Neuronal stem cell (in vitro differentiated cells): ENCODE measurements around the gene DEK.

Experiments used
- DNase-seq: peaks from one replicate; pipeline ENCODE4 v3.0.0-alpha.2; 2013; ENCODE audit warnings: low spot score
- H2AFZ ChIP-seq: one replicate; pipeline ENCODE4 v1.6.1; 2013; ENCODE audit warnings: mild to moderate bottlenecking, low read length, inconsistent platforms
- H2AK5ac ChIP-seq: 2 replicates; pipeline ENCODE4 v1.6.1; 2013; ENCODE audit warnings: low read depth, mild to moderate bottlenecking, inconsistent platforms, low read length, moderate library complexity, mixed read lengths
- H2BK120ac ChIP-seq: 2 replicates; pipeline ENCODE4 v1.6.1; 2013; ENCODE audit warnings: low read depth, mild to moderate bottlenecking, inconsistent platforms, low read length, moderate library complexity, mixed read lengths
- H2BK12ac ChIP-seq: one replicate; pipeline ENCODE4 v1.6.1; 2013; ENCODE audit warnings: low read length, inconsistent platforms
- H2BK15ac ChIP-seq: 2 replicates; pipeline ENCODE4 v1.6.1; 2013; ENCODE audit warnings: mild to moderate bottlenecking, low read length, inconsistent platforms, mixed read lengths
- H2BK5ac ChIP-seq: one replicate; pipeline ENCODE4 v1.6.1; 2013; ENCODE audit warnings: inconsistent platforms, mild to moderate bottlenecking, low read length, moderate library complexity
- H3K14ac ChIP-seq: one replicate; pipeline ENCODE4 v1.6.1; 2013; ENCODE audit warnings: low read length, inconsistent platforms
- H3K18ac ChIP-seq: 2 replicates; pipeline ENCODE4 v1.6.1; 2013; ENCODE audit warnings: low read length, inconsistent platforms
- H3K23ac ChIP-seq: 2 replicates; pipeline ENCODE4 v1.6.1; 2013; ENCODE audit warnings: low read depth, mild to moderate bottlenecking, mixed read lengths, low read length, inconsistent platforms; ENCODE audit not compliant: poor library complexity
- H3K27ac ChIP-seq: replicated peaks from 3 replicates; pipeline ENCODE4 v1.5.1; 2013; ENCODE audit warnings: low read length, inconsistent platforms
- H3K27me3 ChIP-seq, 3 experiments: 2 replicates each; pipeline ENCODE4 v1.6.1; 2013; ENCODE audit warnings: low read length in 3 of 3, mild to moderate bottlenecking in 2 of 3, inconsistent platforms in 1 of 3, low read depth in 1 of 3, mixed read lengths in 1 of 3, moderate library complexity in 1 of 3; ENCODE audit not compliant: control insufficient read depth in 3 of 3, insufficient read depth in 3 of 3
- H3K36me3 ChIP-seq, 2 donors: replicated peaks in 1 of 2; 2 replicates each; pipeline ENCODE4 v1.6.1; 2013; ENCODE audit warnings: low read length in 2 of 2; ENCODE audit not compliant: control insufficient read depth in 2 of 2, insufficient read depth in 2 of 2
- H3K4ac ChIP-seq: 2 replicates; pipeline ENCODE4 v1.6.1; 2013; ENCODE audit warnings: inconsistent platforms, mild to moderate bottlenecking, low read length, moderate library complexity
- H3K4me1 ChIP-seq, 2 donors: 1 replicate in 1 of 2; 2 replicates in 1 of 2; pipeline ENCODE4 v1.6.1; 2013; ENCODE audit warnings: low read length in 2 of 2, low read depth in 1 of 2; ENCODE audit not compliant: control insufficient read depth in 2 of 2, insufficient read depth in 1 of 2
- H3K4me2 ChIP-seq: one replicate; pipeline ENCODE4 v1.6.1; 2013; ENCODE audit warnings: mild to moderate bottlenecking, low read length, inconsistent platforms; ENCODE audit not compliant: insufficient read depth, poor library complexity, severe bottlenecking
- H3K4me3 ChIP-seq, 2 donors: 2 replicates each; pipeline ENCODE4 v1.5.1; 2013; ENCODE audit warnings: low read length in 2 of 2, mild to moderate bottlenecking in 2 of 2, inconsistent platforms in 1 of 2, moderate library complexity in 1 of 2
- H3K79me1 ChIP-seq: one replicate; pipeline ENCODE4 v1.6.1; 2013; ENCODE audit warnings: low read depth, mild to moderate bottlenecking, inconsistent platforms, low read length, moderate library complexity
- H3K9ac ChIP-seq: one replicate; pipeline ENCODE4 v1.6.1; 2013; ENCODE audit warnings: mild to moderate bottlenecking, low read depth, low read length, inconsistent platforms; ENCODE audit not compliant: poor library complexity
- H3K9me3 ChIP-seq, 2 donors: replicated peaks in 1 of 2; 2 replicates each; pipeline versions ENCODE3 to v1.6.1; 2013; ENCODE audit warnings: low read length in 2 of 2, mild to moderate bottlenecking in 2 of 2, inconsistent platforms in 1 of 2, low read depth in 1 of 2, mixed read lengths in 1 of 2, moderate library complexity in 1 of 2; ENCODE audit not compliant: control insufficient read depth in 2 of 2, insufficient read depth in 1 of 2
- H4K8ac ChIP-seq: one replicate; pipeline ENCODE4 v1.6.1; 2013; ENCODE audit warnings: low read depth, mild to moderate bottlenecking, inconsistent platforms, low read length, moderate library complexity
- H4K91ac ChIP-seq: one replicate; pipeline ENCODE4 v1.6.1; 2013; ENCODE audit warnings: low read length, low read depth, mild to moderate bottlenecking, inconsistent platforms; ENCODE audit not compliant: poor library complexity
- WGBS, 2 donors: extraction: QIAGEN DNeasy Blood & Tissue Kit; methylation state at CpG; one replicate each; pipeline ENCODE4 v1.1.7; 2013; ENCODE audit warnings: missing lambda C conversion rate in 2 of 2, mixed read lengths in 1 of 2; ENCODE audit not compliant: insufficient read length in 2 of 2, insufficient replicate concordance in 1 of 2; ENCODE audit errors: extremely low coverage in 2 of 2; 5-methylcytosine and 5-hydroxymethylcytosine counted together

DEK gene

GRCh38 chr6:18240230-18240629, 24.1 kb downstream of the DEK start:
- Histone ChIP-seq H3K18ac (no peak overlapping the region), H2BK12ac (no peak overlapping the region), H3K9ac (no peak overlapping the region), H2BK120ac (no peak overlapping the region), H3K4me3 (no peak overlapping the region), H3K36me3 (peaks cover 26 to 100% of the 10 kb centered on the region in 2 donors), H2AFZ (no peak overlapping the region), H3K79me1 (peaks cover 2% of the 10 kb centered on the region), H2AK5ac (no peak overlapping the region), H2BK5ac (no peak overlapping the region), H3K4ac (no peak overlapping the region), H2BK15ac (no peak overlapping the region), H3K14ac (no peak overlapping the region), H4K8ac (no peak overlapping the region), H3K9me3 (peaks cover 0 to 13% of the 10 kb centered on the region in 2 donors), H3K27me3 (no peaks in the 10 kb centered on the region), H3K27ac (no peak overlapping the region), H3K4me2 (no peak overlapping the region), H3K4me1 (no peaks in the 10 kb centered on the region), H4K91ac (no peak overlapping the region), H3K23ac (no peak overlapping the region)
- DNase-seq: no peak
- WGBS, 2 donors: no CpG with 5 or more reads among the region's 2 CpGs

- Histone ChIP-seq H3K79me1 (peaks cover 2% of the 10 kb centered on the region), H3K4me1 (no peaks in the 10 kb centered on the region), H3K9ac (no peak overlapping the region), H2BK15ac (no peak overlapping the region), H4K8ac (no peak overlapping the region), H2BK120ac (no peak overlapping the region), H2AFZ (no peak overlapping the region), H4K91ac (no peak overlapping the region), H3K9me3 (peaks cover 3 to 30% of the 10 kb centered on the region in 2 donors), H3K4me3 (no peak overlapping the region), H2BK5ac (no peak overlapping the region), H3K23ac (no peak overlapping the region), H3K4me2 (no peak overlapping the region), H2BK12ac (no peak overlapping the region), H2AK5ac (no peak overlapping the region), H3K18ac (no peak overlapping the region), H3K4ac (no peak overlapping the region), H3K27me3 (no peaks in the 10 kb centered on the region), H3K27ac (no peak overlapping the region), H3K36me3 (peaks cover 20 to 92% of the 10 kb centered on the region in 2 donors), H3K14ac (no peak overlapping the region)
- no peak for DNase-seq
- WGBS, 2 donors: no CpG with 5 or more reads among the region's 1 CpG
These were observed 27.2 kb downstream of the DEK start for GRCh38 chr6:18237167-18237566.

- Histone ChIP-seq H2BK5ac (no peak overlapping the region), H3K23ac (no peak overlapping the region), H2BK120ac (no peak overlapping the region), H2AFZ (no peak overlapping the region), H3K14ac (no peak overlapping the region), H3K79me1 (no peaks in the 10 kb centered on the region), H3K4ac (no peak overlapping the region), H4K91ac (no peak overlapping the region), H3K27me3 (no peaks in the 10 kb centered on the region), H3K4me1 (no peaks in the 10 kb centered on the region), H2BK12ac (no peak overlapping the region), H3K9me3 (peaks cover 3 to 42% of the 10 kb centered on the region in 2 donors), H3K4me2 (no peak overlapping the region), H3K9ac (no peak overlapping the region), H3K4me3 (no peak overlapping the region), H3K27ac (no peak overlapping the region), H4K8ac (no peak overlapping the region), H2BK15ac (no peak overlapping the region), H3K18ac (no peak overlapping the region), H3K36me3 (peaks cover 18 to 86% of the 10 kb centered on the region in 2 donors), H2AK5ac (no peak overlapping the region)
- no CpG with 5 or more reads among the region's 3 CpGs for WGBS, 2 donors
- no peak for DNase-seq
These were observed 28.8 kb downstream of the DEK start for GRCh38 chr6:18235524-18235923.

- H3K4ac ChIP-seq: no peak overlapping the region
- H3K9me3 ChIP-seq: peaks cover 3 to 45% of the 10 kb centered on the region in 2 donors
- H3K79me1 ChIP-seq: no peaks in the 10 kb centered on the region
- no peak for DNase-seq
- no peak overlapping the region for H3K9ac ChIP-seq
- no peak overlapping the region for H2BK12ac ChIP-seq
- H4K91ac ChIP-seq: no peak overlapping the region
- WGBS, 2 donors: no CpG with 5 or more reads among the region's 1 CpG
- H3K23ac ChIP-seq: no peak overlapping the region
- no peaks in the 10 kb centered on the region for H3K4me1 ChIP-seq
- no peak overlapping the region for H3K4me2 ChIP-seq
- H3K36me3 ChIP-seq: peaks cover 18 to 80% of the 10 kb centered on the region in 2 donors
- H3K27ac ChIP-seq: no peak overlapping the region
- H3K14ac ChIP-seq: no peak overlapping the region
- no peak overlapping the region for H2BK15ac ChIP-seq
- no peak overlapping the region for H3K18ac ChIP-seq
- no peak overlapping the region for H4K8ac ChIP-seq
- H2BK5ac ChIP-seq: no peak overlapping the region
- no peaks in the 10 kb centered on the region for H3K27me3 ChIP-seq
- no peak overlapping the region for H2AK5ac ChIP-seq
- H3K4me3 ChIP-seq: no peak overlapping the region
- H2BK120ac ChIP-seq: no peak overlapping the region
- H2AFZ ChIP-seq: no peak overlapping the region
These were observed 29.8 kb downstream of the DEK start for GRCh38 chr6:18234564-18234963.
